Measurements from ENCODE around the gene KIF21A. TPM values are rescaled to one million over a fixed set of nuclear protein-coding genes. Genes with fewer than 3 reads are reported as not detected.

KIF21A gene
- total RNA-seq, 2 donors from 2014 or later, result 3.8 to 21.9 TPM

GRCh38 chr12:39431002-39431796 is 11.7 kb downstream of the KIF21A start:
- H3K4me3 ChIP-seq, result no peak overlapping the region
- no peak for TF ChIP-seq CTCF (IDR thresholded peaks at IDR 0.05)
- no peaks in the 10 kb centered on the region for H3K36me3 ChIP-seq
- DNase-seq (ENCODE audit: low spot score) (no peak), ATAC-seq (ENCODE audit: insufficient number of reproducible peaks, low FRiP score, low read depth) (no peak)
- H3K9me3 ChIP-seq, result no peaks in the 10 kb centered on the region
- no peak overlapping the region for H3K27ac ChIP-seq
- H3K27me3 ChIP-seq (replicated peaks; ENCODE audit: insufficient read depth), result no peaks in the 10 kb centered on the region
- H3K4me1 ChIP-seq (ENCODE audit: control insufficient read depth in 1 of 2, low read depth in 2 of 2), result no peaks in the 10 kb centered on the region

- no peak for ATAC-seq (ENCODE audit: insufficient number of reproducible peaks, low FRiP score, low read depth)
- H3K27ac ChIP-seq, result no peak overlapping the region
- DNase-seq (ENCODE audit: low spot score), result no peak
- H3K4me1 ChIP-seq (ENCODE audit: control insufficient read depth in 1 of 2, low read depth in 2 of 2), result no peaks in the 10 kb centered on the region
- H3K9me3 ChIP-seq, result no peaks in the 10 kb centered on the region
- no peaks in the 10 kb centered on the region for H3K27me3 ChIP-seq (replicated peaks; ENCODE audit: insufficient read depth)
- H3K36me3 ChIP-seq, result no peaks in the 10 kb centered on the region
- H3K4me3 ChIP-seq, result no peak overlapping the region
- no peak for TF ChIP-seq CTCF (IDR thresholded peaks at IDR 0.05)
Observed at GRCh38 chr12:39429809-39430208, 13.1 kb downstream of the KIF21A start.

DNA sequence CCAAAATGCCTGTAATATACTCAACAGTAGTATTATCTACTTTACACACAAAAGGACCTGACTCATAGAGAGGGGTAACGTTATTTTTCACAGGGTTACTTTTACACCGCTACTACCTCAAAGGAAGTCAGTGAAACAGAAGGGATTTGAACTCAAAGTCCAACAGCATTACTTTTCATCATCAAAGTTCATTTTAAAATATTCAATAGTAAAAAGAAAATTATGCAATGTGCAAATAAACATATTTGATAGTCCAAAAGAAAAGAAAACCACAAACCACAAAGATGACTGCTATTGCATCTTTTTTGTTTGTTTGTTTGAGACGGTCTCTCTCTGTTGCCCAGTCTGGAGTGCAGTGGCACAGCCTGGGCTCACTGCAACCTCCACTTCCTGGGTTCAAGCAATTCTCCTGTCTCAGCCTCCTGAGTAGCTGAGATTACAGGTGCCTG is 15.5 kb downstream of the KIF21A start:
- H3K4me1 ChIP-seq (ENCODE audit: control insufficient read depth in 1 of 2, low read depth in 2 of 2), result no peaks in the 10 kb centered on the region
- DNase-seq (ENCODE audit: low spot score), result no peak
- no peak overlapping the region for H3K4me3 ChIP-seq
- no peak for TF ChIP-seq CTCF (IDR thresholded peaks at IDR 0.05)
- H3K27me3 ChIP-seq (replicated peaks; ENCODE audit: insufficient read depth), result no peaks in the 10 kb centered on the region
- no peak overlapping the region for H3K27ac ChIP-seq
- no peaks in the 10 kb centered on the region for H3K9me3 ChIP-seq
- no peak for ATAC-seq (ENCODE audit: insufficient number of reproducible peaks, low FRiP score, low read depth)
- no peaks in the 10 kb centered on the region for H3K36me3 ChIP-seq

GRCh38 chr12:39426636-39427240 is 16.2 kb downstream of the KIF21A start:
- Histone ChIP-seq H3K9me3 (no peaks in the 10 kb centered on the region), H3K4me1 (ENCODE audit: control insufficient read depth in 1 of 2, low read depth in 2 of 2) (no peaks in the 10 kb centered on the region), H3K27ac (no peak overlapping the region), H3K36me3 (no peaks in the 10 kb centered on the region), H3K4me3 (no peak overlapping the region), H3K27me3 (replicated peaks; ENCODE audit: insufficient read depth) (no peaks in the 10 kb centered on the region)
- DNase-seq (ENCODE audit: low spot score) (no peak), ATAC-seq (ENCODE audit: insufficient number of reproducible peaks, low FRiP score, low read depth) (no peak)
- TF ChIP-seq CTCF (IDR thresholded peaks at IDR 0.05), result no peak

DNA sequence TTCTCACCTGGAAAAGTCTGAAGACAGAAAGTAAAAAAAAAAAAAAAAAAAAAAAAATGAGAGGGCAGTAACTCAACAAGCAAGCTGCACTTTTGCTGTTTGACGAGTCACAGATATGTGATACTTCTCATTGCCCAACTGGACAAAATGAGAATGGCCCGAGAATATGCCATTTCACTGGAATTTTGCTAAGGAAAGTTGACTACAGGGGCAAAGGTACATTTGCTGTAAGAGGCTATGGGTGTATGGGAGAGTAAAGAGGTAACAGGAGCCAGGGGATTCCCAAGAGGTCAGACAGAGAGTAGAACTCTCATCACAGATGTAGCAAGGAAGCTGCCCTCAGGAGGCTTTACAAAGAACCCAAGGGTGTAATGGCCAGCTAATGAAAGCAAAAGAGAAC is 22.9 kb downstream of the KIF21A start:
- Histone ChIP-seq H3K27me3 (replicated peaks; ENCODE audit: insufficient read depth) (no peaks in the 10 kb centered on the region), H3K4me3 (no peak overlapping the region), H3K9me3 (no peaks in the 10 kb centered on the region), H3K27ac (no peak overlapping the region), H3K4me1 (ENCODE audit: control insufficient read depth in 1 of 2, low read depth in 2 of 2) (no peaks in the 10 kb centered on the region), H3K36me3 (no peaks in the 10 kb centered on the region)
- ATAC-seq (ENCODE audit: insufficient number of reproducible peaks, low FRiP score, low read depth), result no peak
- DNase-seq (ENCODE audit: low spot score), result no peak
- TF ChIP-seq CTCF (IDR thresholded peaks at IDR 0.05), result no peak
